Measurements from ENCODE around the gene TADA2B. TPM values are rescaled to one million over a fixed set of nuclear protein-coding genes. Genes with fewer than 3 reads are reported as not detected.

The TADA2B gene
- total RNA-seq, 1 donor from 2014 or later: 37.3 TPM

DNA sequence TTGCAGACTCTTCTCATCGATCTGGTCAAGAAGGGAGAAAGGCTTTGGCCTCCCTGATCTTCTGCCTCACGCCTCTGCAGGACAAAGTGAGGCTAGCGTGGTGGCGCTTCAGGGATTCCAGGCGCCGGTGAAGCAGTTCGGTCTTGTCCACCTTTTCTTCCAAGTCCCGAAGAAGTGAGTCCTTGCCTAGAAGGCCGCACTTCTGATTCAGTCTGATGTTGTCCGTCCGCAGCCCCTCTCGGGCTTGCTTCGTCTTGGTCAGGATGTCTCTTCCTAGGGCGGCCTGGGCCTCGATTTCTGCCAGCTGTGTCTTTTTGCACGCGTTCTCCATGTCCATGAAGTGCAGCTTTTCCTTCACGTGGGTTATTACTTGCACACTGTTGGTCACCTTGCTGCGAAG, 1.9 kb upstream of the TADA2B start:
- Histone ChIP-seq H3K4me3 (peak overlapping the region in 1 of 2 donors; percentile 92), H3K36me3 (no peaks in the 10 kb centered on the region), H3K27ac (no peak overlapping the region), H3K9me3 (no peaks in the 10 kb centered on the region), H3K4me1 (peaks cover 25 to 27% of the 10 kb centered on the region in 2 donors), H3K27me3 (no peaks in the 10 kb centered on the region)
- TF ChIP-seq, protein P1, sequence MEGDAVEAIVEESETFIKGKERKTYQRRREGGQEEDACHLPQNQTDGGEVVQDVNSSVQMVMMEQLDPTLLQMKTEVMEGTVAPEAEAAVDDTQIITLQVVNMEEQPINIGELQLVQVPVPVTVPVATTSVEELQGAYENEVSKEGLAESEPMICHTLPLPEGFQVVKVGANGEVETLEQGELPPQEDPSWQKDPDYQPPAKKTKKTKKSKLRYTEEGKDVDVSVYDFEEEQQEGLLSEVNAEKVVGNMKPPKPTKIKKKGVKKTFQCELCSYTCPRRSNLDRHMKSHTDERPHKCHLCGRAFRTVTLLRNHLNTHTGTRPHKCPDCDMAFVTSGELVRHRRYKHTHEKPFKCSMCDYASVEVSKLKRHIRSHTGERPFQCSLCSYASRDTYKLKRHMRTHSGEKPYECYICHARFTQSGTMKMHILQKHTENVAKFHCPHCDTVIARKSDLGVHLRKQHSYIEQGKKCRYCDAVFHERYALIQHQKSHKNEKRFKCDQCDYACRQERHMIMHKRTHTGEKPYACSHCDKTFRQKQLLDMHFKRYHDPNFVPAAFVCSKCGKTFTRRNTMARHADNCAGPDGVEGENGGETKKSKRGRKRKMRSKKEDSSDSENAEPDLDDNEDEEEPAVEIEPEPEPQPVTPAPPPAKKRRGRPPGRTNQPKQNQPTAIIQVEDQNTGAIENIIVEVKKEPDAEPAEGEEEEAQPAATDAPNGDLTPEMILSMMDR (IDR thresholded peaks at IDR 0.05): no peak
- intact Hi-C loops (cut with DNase I): loop anchor here (5.0 to 10.0 kb wide), 2 partner anchors 324 to 466 kb away; partner anchors contain the start of genes BLOC1S4 and MAN2B2
- DNase-seq (ENCODE audit: low spot score in 2 of 2): no peak

DNA sequence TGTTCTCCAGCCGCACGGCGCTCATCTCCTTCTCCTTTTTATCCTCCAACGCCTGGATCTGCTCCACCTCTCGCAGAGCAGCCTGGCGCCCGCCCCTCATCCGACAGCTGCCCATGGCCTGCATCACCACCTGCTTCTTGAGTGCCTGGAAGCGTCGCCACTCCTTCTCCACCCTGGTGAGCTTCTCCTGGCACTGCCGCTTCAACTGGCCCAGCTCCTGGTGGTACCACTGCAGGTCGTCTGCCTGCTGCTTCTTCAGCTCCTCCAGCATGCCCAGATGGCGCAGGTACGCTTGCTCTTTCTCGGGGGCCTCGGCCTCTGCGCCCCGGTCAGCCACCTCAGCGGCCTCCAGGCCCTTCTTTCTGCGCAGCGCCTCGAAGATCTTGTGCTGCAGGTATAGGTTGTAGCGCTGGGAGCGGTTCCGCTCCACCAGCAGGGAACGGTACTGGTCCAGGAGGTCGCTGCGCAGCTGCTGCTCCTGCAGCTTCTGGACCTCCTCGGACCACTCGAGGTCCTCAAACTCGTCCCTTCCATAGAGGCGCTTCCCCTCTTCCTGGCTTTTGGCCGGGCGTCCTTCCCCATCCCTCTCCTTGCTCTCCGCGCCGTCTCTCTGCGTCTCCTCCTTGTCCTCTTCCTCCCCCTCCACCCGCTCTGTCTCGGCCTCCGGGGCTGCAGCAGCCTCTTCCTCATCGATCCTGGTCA, 1.2 kb upstream of the TADA2B start:
- intact Hi-C loops (cut with DNase I): loop anchor here (1.0 to 10.0 kb wide), 8 partner anchors 55 to 769 kb away; partner anchors contain the start of genes BLOC1S4, MAN2B2, MRFAP1 and TBC1D14
- H3K27me3 ChIP-seq: no peaks in the 10 kb centered on the region
- no peaks in the 10 kb centered on the region for H3K9me3 ChIP-seq
- no peaks in the 10 kb centered on the region for H3K36me3 ChIP-seq
- TF ChIP-seq, protein P1 (IDR thresholded peaks at IDR 0.05): no peak
- peak overlapping the region; percentile 77 to 92 for H3K4me3 ChIP-seq
- no peak for DNase-seq (ENCODE audit: low spot score in 2 of 2)
- peak overlapping the region; percentile 71 to 75 for H3K27ac ChIP-seq
- peaks cover 27% of the 10 kb centered on the region in 2 donors for H3K4me1 ChIP-seq

DNA sequence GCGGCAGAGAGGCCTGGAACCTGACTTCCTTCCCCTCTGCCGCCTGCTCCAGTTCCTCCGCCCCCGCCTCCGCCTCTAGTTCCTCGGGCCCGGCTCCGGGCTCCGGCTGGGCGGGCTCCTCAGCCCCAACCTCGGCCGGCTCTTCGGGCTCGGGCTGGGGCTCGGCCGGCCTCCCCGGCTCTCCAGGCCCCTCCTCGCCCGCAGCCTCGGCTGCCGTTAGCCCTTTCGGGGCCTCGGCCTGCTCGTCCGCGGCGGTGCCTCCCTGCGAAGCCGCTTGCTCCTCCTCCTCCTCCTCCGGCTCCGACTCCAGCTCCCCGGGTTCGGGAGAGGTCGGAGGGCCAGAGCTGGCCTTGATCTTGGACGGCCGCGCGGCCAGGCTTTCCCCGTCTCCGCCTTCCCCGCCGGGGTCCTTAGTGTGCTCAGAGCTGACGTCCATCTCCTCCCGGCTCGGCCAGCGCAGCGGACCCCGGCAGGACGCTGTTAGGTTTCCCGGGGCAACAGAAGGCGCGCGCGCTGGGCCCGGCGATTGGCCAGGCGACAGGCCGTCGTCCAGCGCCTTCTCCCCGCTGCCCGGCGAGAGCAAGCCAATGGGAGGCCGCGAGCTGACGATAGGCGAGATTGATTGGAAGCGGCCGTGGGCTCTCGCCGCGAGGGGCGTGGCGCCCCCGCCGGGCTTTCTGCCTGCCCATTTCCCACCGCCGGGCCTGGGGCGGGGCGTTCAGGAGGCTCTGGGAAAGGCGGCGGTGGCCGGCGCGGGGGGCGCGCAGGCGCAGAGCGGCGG, 479 bp upstream of the TADA2B start:
- Histone ChIP-seq H3K4me3 (peak overlapping the region; percentile 77 to 92), H3K36me3 (no peaks in the 10 kb centered on the region), H3K9me3 (no peaks in the 10 kb centered on the region), H3K27ac (peak overlapping the region; percentile 71 to 75), H3K4me1 (peaks cover 27% of the 10 kb centered on the region in 2 donors), H3K27me3 (no peaks in the 10 kb centered on the region)
- intact Hi-C loops (cut with DNase I): loop anchor here (1.0 to 10.0 kb wide), 9 partner anchors 26 to 770 kb away; partner anchors contain the start of genes BLOC1S4, GRPEL1, MAN2B2 and MRFAP1
- peak; percentile 91 to 99 for DNase-seq (ENCODE audit: low spot score in 2 of 2)
- TF ChIP-seq, protein P1 (IDR thresholded peaks at IDR 0.05): peak in 2 of 3 experiments; percentile 5 to 85

DNA sequence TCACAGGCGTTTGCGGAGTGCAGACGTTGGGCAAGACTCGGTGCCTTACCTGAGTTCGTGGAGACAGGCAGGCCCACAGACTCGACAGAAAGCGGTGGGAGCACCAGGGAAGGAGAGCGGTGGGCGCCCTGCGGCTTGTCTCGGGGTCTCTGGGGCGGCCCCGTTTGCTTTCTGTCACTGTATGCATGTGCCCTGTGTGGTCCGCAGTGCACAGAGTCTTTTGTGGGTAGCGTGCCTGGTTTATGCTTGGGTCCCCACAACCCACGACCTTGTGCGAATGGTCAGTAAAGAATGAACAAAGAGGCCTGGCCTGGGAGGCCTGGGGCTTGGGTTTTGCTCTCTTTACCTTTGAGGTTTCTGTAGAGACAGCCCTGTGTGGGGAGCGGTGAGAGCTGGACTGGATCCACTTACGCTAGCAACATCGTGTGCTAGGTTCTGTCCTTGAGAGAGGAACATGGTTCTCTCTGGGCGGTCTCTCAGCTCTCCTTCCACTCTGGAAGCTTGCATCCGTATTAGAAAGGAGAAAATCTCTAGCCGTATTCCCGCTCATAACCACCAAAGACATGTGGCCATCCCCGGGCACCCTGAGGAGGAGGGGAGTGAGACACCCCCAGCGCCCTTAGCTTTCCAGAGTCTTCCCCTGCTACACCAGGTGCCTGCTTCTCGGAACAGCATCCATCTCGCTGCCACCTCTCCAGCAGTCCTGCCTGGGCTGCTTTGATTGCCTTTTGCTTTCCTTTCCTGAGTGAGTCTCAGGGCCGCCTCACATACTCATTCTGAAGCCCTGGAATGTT, 1.2 kb downstream of the TADA2B start:
- H3K27me3 ChIP-seq: no peaks in the 10 kb centered on the region
- peak overlapping the region; percentile 90 to 92 for H3K27ac ChIP-seq
- TF ChIP-seq, protein P1 (IDR thresholded peaks at IDR 0.05): no peak
- H3K4me1 ChIP-seq: peaks cover 27% of the 10 kb centered on the region in 2 donors
- H3K36me3 ChIP-seq: no peaks in the 10 kb centered on the region
- no peaks in the 10 kb centered on the region for H3K9me3 ChIP-seq
- no peak for DNase-seq (ENCODE audit: low spot score in 2 of 2)
- H3K4me3 ChIP-seq: peak overlapping the region; percentile 99 to 100
- intact Hi-C loops (cut with DNase I): loop anchor here (5.0 to 10.0 kb wide), 2 partner anchors 327 to 470 kb away; partner anchors contain the start of genes BLOC1S4 and MAN2B2

DNA sequence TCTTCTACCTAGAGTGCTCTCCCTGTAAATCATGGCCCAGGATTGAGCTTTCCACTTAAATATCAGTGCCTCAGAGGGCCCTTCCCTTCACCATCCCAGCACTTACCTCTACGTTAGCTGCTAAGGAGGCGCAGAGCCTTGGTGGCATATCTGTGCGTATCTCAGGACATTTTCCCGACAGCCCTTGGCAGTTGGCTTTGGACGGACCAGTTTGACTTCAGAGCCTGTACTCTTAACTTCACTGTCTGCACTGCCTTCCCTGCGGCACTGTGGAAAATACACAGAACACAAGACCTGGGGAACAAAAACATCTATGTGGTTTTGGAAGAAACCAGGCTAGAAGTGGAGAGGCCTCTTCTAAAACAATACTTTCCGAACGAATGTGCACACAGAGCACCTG, 2.4 kb downstream of the TADA2B start:
- intact Hi-C loops (cut with DNase I): loop anchor here (10.0 kb wide), 1 partner anchor 471 kb away; the partner anchor contains the start of gene MAN2B2
- Histone ChIP-seq H3K4me1 (peaks cover 27% of the 10 kb centered on the region in 2 donors), H3K9me3 (no peaks in the 10 kb centered on the region), H3K4me3 (peak overlapping the region in 1 of 2 donors; percentile 99), H3K27me3 (no peaks in the 10 kb centered on the region), H3K27ac (no peak overlapping the region), H3K36me3 (no peaks in the 10 kb centered on the region)
- TF ChIP-seq, protein P1 (IDR thresholded peaks at IDR 0.05): no peak
- no peak for DNase-seq (ENCODE audit: low spot score in 2 of 2)
